Measurements from ENCODE around the gene TAF10.

Gene TAF10

DNA sequence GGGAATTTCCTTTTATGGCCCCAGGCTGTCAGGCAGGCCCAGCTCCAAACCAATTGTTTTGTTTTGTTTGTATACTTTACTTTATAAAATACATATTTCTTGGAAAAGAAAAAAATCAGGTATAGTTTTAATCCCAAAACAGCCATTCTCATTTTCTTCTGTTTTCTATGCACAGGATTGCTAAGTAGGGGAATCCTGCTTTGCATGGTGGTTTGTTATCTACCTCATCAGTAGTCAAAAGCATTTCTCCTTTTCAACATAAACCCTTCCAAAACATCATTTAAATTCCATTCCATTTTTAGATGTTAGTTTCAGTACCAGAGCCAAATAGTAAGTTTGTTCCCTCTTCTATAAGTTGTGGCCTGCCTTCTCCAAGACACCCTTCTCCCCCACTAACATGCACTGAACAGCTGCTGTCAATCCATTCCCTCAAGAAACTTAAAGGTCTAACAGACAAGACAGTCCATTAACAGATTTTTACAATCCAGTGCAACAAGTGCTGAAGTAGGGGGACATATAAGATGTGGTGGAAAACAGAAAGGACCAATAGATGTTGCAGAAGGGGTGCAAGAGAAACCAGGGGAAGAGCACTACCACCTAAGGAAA, 4.7 kb downstream of the TAF10 start:
- no peak for DNase-seq

GRCh38 chr11:6606471-6607189, 5.4 kb downstream of the TAF10 start:
- DNase-seq = no peak

- DNase-seq = no peak
Measured at GRCh38 chr11:6604790-6605189, 7.2 kb downstream of the TAF10 start.

DNA sequence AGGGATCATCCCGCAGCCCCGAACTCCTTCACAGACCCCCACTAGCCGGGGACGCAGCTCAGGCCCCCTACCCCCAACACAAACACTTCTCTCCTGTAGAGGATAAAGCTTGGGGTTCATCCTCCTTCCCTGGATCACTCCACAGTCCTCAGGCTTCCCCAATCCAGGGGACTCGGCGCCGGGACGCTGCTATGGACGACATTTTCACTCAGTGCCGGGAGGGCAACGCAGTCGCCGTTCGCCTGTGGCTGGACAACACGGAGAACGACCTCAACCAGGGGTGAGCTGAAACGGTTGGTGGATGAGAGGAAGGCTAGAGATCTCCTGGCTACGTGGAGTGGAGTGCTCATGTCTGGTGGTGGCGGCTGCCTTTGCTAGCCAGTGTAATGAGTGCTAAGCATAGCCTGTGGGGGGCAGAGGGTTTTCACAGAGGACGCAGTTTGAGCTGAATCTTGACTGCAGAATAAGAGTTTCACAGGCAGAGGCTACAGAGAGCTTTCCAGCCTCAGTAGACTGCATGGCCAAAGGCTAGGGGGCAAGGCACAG, 7.9 kb downstream of the TAF10 start:
- no peak for DNase-seq

DNA sequence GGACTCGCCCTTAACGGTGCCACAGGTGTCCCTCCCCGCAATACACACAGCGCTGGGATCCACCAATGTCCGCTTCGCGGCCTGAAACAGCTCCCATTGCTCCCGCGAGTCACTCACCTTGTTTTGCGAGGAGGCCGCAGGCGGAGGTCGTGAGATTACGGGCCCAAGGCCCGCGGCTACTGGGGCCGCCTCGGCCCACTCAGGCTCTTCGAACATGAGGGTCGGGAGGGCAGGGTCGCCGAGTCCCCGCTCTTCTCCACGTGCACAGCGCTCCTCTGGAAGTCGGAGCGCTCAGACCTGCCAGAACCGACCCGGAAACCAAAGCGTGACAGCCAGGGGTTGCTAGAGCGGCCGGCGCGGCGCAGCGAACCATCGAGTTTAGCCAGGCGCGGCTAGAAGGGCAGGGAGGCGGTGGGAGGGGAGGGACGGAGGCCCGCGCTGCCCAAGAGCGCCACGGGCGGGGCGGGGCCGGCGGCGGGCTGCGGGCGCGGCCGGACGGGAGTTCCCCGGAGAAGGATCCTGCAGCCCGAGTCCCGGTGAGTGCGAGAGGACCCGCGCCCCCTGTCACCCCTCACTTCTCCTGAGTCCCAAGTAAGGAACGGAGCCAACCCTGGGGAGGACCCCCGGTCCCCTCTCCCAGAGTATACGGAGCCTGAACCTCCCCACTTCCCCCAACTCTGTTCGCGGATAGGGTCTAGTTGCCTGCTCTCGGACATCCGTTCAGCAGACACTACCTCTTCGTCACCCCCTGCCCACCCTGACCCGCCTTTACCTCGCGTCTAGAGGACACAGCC, 8.5 kb downstream of the TAF10 start, which contains the start of the genes ILK and RRP8:
TSS of gene ILK (plus strand) at position 488 of the 794 bp plus-strand sequence. CDS start 498 bp downstream, outside the sequence.
TSS of gene RRP8 (minus strand) at position 330 of the 794 bp plus-strand sequence. CDS start at position 216, 114 bp downstream.
- no peak for DNase-seq

- DNase-seq = no peak
Measured at GRCh38 chr11:6602096-6602940, 9.7 kb downstream of the TAF10 start.

DNA sequence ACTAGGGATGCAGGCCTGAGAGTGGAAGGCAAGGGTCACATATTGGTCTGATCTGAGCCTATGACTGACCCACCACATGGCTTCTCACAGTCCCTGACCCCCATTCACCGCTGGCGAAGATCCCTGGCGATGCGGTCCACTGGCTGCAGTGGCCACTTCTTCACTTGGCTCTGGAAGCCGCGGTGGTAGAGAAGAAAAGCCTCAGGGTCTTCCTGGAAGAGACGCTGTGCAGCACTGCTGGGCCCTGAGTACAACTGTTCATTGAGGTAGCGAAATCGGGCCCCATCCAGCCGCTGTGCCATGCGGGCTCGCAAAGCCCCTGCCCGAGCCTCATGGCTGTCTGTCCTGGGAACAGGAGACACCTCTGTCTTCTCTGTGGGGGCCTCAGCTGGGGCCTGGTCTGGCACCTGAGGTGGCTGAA, 11.0 kb downstream of the TAF10 start:
- DNase-seq = no peak

GRCh38 chr11:6599881-6600390, 12.1 kb downstream of the TAF10 start:
- no peak for DNase-seq

GRCh38 chr11:6599449-6599848, 12.6 kb downstream of the TAF10 start:
- no peak for DNase-seq

DNA sequence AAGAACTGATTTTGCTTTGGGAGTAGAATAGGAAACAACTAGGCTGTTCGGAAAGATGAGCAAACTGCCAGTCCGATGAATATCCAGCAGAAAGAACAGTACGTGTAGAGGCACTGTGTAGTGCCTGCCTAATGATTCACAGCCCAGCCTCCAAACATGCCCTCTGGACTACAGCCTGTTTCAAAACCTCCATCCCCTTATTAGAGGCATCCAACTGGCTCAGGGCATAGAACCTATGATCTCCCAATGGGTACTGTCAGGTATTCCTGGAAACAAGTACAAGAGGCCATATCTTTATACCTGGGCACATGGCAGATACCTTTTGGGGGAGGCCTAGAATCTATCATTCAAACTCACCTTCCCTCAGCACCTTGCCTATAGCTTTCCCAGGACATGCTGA, 13.5 kb downstream of the TAF10 start:
- no peak for DNase-seq

- DNase-seq = no peak
Measured at GRCh38 chr11:6596239-6596877, 15.7 kb downstream of the TAF10 start.

DNA sequence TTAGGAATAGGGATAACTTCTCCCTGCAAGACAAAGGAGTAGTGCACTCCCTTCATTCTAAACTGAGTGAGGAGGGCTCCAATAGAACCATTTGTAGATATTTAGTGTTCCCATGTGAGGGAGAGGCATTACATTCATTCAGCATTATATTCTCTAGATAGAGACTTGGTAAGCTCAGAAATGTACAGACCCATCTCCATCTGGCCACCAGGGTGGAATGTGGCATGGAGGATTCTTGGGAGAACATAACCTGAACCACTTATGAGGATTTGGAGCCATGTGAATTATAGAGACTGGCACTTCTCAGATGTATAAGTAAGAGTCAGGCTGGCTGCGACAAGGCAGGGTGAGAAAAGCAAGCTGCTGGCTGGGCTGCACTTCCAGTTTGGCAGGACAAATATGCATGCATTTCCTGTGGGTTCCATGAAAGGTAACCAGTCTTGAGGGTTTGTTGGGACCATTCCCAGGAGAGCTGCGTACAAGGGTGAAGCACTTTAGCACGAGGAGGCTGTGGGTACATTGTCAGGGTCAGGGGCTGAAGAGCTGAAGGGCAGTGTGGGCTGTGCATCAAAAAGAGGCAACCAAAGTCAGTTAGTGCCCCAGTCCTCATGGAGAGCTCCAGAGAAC, 17.8 kb downstream of the TAF10 start:
- no peak for DNase-seq

- no peak for DNase-seq
Measured at GRCh38 chr11:6588018-6588417, 24.0 kb downstream of the TAF10 start.

DNA sequence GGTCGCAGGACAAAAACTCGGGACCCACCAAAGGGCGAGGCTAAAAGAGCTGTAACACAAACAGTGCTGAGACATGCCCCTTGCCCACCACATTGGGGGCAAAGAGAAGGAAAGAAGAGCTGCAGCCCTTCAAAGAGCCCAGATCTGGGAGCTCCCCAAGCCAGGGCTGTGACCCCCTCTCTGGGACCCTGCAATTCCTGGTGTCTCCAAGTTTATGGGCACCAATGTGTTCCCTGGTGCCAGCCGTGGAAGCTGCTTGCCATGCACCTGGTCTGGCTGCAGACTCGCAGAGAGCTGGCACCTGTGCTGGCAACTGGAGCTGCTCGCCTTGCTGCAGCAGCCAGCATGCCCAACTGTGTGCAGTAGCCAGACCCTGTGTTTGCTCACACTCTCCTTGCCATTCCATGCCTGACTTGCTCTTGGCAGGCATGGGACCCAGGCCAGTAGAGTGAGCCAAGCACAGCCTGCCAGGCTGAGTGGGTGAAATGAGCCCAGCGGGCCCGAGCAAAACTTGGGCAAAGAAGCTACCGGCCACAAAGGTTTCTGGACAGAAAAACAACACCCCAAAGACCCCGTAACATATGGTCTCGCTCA, 24.6 kb downstream of the TAF10 start:
- no peak for DNase-seq

- no peak for DNase-seq
Measured at GRCh38 chr11:6586434-6587359, 25.3 kb downstream of the TAF10 start.

DNA sequence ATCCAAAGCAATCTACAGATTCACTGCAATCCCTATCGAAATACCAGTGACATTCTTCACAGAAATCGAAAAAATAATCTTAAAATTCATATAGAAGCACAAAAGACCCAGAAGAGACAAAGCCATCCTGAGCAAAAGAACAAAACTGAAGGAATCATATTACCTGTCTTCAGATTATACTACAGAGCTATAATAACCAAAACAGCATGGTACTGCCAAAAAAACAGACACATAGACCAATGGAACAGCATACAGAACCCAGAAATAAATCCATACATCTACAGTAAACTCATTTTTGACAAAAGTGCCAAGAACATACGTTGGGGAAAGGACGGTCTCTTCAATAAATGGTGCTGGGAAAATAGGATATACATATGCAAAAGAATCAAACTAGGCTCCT, 27.5 kb downstream of the TAF10 start:
- no peak for DNase-seq

DNA sequence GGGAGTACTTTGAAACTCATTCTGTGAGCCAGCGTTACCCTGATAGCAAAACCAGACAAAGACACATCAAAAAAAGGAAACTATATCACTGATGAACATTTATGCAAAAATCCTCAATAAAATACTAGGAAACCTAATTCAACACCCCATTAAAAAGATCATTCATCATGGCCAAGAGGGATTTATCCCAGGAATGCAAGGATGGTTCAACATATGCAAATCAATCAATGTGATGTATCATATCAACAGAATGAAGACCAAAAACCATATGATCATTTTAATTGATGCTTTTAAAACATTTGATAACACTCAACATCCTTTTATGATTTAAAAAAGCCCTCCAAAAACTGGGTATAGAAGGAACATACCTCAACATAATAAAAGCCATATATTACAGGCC, 28.4 kb downstream of the TAF10 start:
- DNase-seq = no peak

DNA sequence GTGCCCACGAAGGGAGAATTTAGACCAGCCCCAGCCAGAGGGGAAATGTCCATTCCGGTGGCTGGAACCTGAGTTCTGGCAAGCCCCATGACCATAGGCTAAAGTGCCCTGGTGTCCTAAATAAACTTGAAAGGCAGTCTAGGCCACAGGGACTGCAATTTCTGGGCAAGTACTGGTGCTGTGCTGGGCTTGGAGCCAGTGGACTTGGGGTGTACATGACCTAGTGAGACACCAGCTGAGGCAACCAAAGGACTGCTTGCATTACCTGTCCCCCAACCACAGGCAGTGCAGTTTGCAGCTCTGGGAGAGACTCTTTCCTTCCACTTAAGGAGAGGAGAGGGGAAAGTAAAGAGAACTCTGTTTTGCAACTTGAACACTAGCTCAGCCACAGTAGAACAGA, 32.3 kb downstream of the TAF10 start:
- DNase-seq = no peak

DNA sequence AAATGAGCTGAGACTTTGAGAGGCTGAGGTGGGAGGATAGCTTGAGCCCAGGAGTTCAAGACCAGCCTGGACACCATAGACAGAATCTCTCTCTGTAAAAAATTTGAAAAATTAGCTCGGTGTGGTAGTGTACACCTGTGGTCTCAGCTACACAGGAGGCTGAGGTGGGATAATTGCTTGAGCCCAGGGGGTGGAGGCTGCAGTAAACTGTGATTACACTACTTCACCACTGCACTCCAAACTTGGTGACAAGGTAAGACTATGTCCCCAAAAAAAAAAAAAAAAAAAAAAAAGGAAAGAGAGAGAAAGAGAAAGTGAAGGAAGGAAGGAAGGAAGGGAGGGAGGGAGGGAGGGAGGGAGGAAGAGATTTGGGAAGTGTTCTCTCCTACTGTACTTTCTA, 33.9 kb downstream of the TAF10 start:
- DNase-seq = no peak

All from NCI-H524 treated with DMSO at 0.1 percent for 48 hours (cell line).